Measurements from ENCODE around the gene SIGLEC6. TPM values are rescaled to one million over a fixed set of nuclear protein-coding genes. Genes with fewer than 3 reads are reported as not detected.

Gene SIGLEC6
- total and polyA plus RNA-seq, 12 donors, result 0.15 to 0.42 (median 0.21) TPM; not detected in 5

GRCh38 chr19:51508059-51508733 is 23.3 kb downstream of the SIGLEC6 start:
- peaks cover 0 to 28% (median 0%) of the 10 kb centered on the region in 9 donors for H3K4me1 ChIP-seq
- no peak for DNase-seq
- intact Hi-C loops (cut with DNase I), result no loop called here
- 43 to 44% methylated on average over 3 of the region's 3 CpGs for WGBS, 2 donors
- ATAC-seq, result no peak
- peaks cover 0 to 13% (median 3%) of the 10 kb centered on the region in 11 donors for H3K9me3 ChIP-seq
- no peaks in the 10 kb centered on the region for H3K36me3 ChIP-seq
- TF ChIP-seq CTCF (IDR thresholded peaks at IDR 0.05), result no peak
- peaks cover 0 to 44% (median 34%) of the 10 kb centered on the region in 7 donors for H3K27me3 ChIP-seq
- no peak overlapping the region for H3K4me3 ChIP-seq
- peak overlapping the region in 1 of 10 donors; percentile 31 for H3K27ac ChIP-seq

GRCh38 chr19:51507640-51508058 is 23.8 kb downstream of the SIGLEC6 start:
- Histone ChIP-seq H3K27ac (peak overlapping the region in 1 of 10 donors; percentile 45), H3K27me3 (peaks cover 0 to 40% (median 29%) of the 10 kb centered on the region in 7 donors), H3K4me3 (no peak overlapping the region), H3K36me3 (no peaks in the 10 kb centered on the region), H3K9me3 (peaks cover 0 to 13% (median 3%) of the 10 kb centered on the region in 11 donors), H3K4me1 (peaks cover 0 to 33% (median 0%) of the 10 kb centered on the region in 9 donors)
- no peak for TF ChIP-seq CTCF (IDR thresholded peaks at IDR 0.05)
- 61 to 65% methylated on average over 6 of the region's 6 CpGs for WGBS, 2 donors
- intact Hi-C loops (cut with DNase I), result no loop called here
- no peak for DNase-seq
- ATAC-seq, result no peak

GRCh38 chr19:51507192-51507591 is 24.3 kb downstream of the SIGLEC6 start:
- ATAC-seq, result peak in 2 of 8 donors; percentile 33 to 44

GRCh38 chr19:51505904-51506303 is 25.6 kb downstream of the SIGLEC6 start:
- intact Hi-C loops (cut with DNase I), result no loop called here
- no peaks in the 10 kb centered on the region for H3K36me3 ChIP-seq
- H3K9me3 ChIP-seq, result peaks cover 0 to 13% (median 3%) of the 10 kb centered on the region in 11 donors
- WGBS, 2 donors, result 30 to 31% methylated on average over 3 of the region's 3 CpGs
- ATAC-seq, result no peak
- peaks cover 0 to 31% (median 17%) of the 10 kb centered on the region in 7 donors for H3K27me3 ChIP-seq
- no peak for DNase-seq
- TF ChIP-seq CTCF (IDR thresholded peaks at IDR 0.05), result no peak
- H3K27ac ChIP-seq, result no peak overlapping the region
- peaks cover 0 to 48% (median 0%) of the 10 kb centered on the region in 9 donors for H3K4me1 ChIP-seq
- no peak overlapping the region for H3K4me3 ChIP-seq

More at GRCh38 chr19:51507192-51507591, 24.3 kb downstream of the SIGLEC6 start:
- no peak overlapping the region for H3K4me3 ChIP-seq
- WGBS, 2 donors, result 41 to 58% methylated on average over 3 of the region's 3 CpGs
- H3K4me1 ChIP-seq, result peaks cover 0 to 38% (median 0%) of the 10 kb centered on the region in 9 donors
- no peak for TF ChIP-seq CTCF (IDR thresholded peaks at IDR 0.05)
- H3K27ac ChIP-seq, result peak overlapping the region in 1 of 10 donors; percentile 45
- H3K27me3 ChIP-seq, result peaks cover 0 to 35% (median 28%) of the 10 kb centered on the region in 7 donors
- intact Hi-C loops (cut with DNase I), result no loop called here
- H3K36me3 ChIP-seq, result no peaks in the 10 kb centered on the region
- peaks cover 0 to 13% (median 3%) of the 10 kb centered on the region in 11 donors for H3K9me3 ChIP-seq
- DNase-seq, result no peak
